Measurements from ENCODE around the gene FOXN3. TPM values are rescaled to one million over a fixed set of nuclear protein-coding genes. Genes with fewer than 3 reads are reported as not detected.

The FOXN3 gene
- total RNA-seq, 4 donors from 2014 or later, result 91.7 to 207 (median 125) TPM

DNA sequence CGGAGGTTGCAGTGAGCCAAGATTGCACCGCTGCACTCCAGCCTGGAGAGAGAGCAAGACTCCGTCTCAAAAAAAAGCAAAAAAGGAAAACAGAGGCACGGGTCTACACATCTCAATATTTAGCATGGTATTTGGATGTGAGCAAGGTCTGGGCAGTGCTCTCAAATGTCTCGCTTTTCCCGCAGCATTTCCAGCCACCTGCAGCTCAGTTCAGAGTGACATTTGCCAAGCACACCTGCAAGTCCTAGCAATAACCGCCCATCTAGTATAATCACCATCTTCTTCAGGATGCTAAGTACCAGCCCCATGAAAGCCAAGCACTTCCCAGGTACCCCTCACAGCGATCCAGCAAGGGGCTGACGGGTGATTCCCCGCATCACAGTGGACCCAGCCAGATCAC lies 69.1 kb downstream of the FOXN3 start:
- no peak for ATAC-seq (ENCODE audit: low FRiP score)
- TF ChIP-seq, protein P1, sequence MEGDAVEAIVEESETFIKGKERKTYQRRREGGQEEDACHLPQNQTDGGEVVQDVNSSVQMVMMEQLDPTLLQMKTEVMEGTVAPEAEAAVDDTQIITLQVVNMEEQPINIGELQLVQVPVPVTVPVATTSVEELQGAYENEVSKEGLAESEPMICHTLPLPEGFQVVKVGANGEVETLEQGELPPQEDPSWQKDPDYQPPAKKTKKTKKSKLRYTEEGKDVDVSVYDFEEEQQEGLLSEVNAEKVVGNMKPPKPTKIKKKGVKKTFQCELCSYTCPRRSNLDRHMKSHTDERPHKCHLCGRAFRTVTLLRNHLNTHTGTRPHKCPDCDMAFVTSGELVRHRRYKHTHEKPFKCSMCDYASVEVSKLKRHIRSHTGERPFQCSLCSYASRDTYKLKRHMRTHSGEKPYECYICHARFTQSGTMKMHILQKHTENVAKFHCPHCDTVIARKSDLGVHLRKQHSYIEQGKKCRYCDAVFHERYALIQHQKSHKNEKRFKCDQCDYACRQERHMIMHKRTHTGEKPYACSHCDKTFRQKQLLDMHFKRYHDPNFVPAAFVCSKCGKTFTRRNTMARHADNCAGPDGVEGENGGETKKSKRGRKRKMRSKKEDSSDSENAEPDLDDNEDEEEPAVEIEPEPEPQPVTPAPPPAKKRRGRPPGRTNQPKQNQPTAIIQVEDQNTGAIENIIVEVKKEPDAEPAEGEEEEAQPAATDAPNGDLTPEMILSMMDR (IDR thresholded peaks at IDR 0.05), result no peak

DNA sequence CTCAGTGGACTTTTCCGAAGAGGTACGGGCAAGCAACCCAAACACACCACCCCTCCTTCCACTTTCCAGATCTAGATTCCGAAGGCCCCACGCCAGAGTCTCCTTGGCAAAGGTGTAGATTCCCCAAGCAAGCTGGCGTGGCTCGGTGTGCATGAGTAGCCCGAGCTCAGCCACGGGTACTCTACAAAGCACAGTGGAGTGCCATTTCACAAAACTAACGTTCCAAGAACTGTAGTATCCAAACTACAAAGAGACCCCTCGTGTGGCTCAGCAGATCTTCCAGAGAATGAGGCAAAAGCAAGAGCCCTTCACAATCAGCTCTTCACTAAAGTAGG lies 72.1 kb downstream of the FOXN3 start:
- TF ChIP-seq, protein P1 (IDR thresholded peaks at IDR 0.05), result no peak
- ATAC-seq (ENCODE audit: low FRiP score) (no peak), DNase-seq (ENCODE audit: low spot score) (no peak)

More for the DNA sequence above, 69.1 kb downstream of the FOXN3 start:
- DNase-seq (ENCODE audit: low spot score), result no peak

DNA sequence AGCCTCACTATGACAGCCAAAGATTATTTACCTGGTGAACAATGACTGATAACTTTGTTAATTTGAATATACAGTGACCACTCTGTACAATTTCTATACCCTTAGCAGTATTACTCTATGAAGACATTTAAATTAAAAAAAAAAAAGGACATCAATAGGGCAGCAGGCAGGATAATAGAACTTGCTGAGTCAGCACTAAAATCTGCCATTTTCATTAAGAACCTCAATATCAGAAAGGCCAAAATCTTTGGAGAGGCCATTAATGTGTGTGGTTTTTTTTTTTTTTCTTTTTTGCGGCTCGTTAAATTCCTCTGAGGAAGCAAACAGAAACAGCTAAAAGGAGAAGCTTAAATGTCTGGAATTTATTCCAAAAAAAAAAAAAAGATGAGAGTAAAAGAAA lies 73.7 kb downstream of the FOXN3 start:
- DNase-seq (ENCODE audit: low spot score) (no peak), ATAC-seq (ENCODE audit: low FRiP score) (no peak)
- TF ChIP-seq, protein P1 (IDR thresholded peaks at IDR 0.05), result no peak

DNA sequence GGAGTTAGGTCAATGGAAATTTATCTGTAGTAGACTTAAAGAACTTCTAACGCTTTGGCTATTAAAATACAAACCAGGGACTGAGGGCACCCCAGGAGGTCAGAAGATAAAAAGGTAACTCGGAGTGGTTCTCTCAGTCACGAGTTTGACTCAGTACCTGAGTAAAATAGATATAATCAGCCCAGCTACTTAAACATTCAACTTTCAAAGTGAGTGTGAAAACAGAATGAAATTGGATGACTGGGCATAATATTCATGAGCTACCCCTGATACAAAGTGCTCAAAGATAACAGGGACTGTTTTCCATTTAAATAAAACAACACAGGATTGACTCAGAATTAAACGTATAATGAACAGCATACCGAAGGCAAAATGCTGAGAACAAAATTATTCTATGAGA lies 75.0 kb downstream of the FOXN3 start:
- TF ChIP-seq, protein P1 (IDR thresholded peaks at IDR 0.05), result no peak
- DNase-seq (ENCODE audit: low spot score), result no peak

DNA sequence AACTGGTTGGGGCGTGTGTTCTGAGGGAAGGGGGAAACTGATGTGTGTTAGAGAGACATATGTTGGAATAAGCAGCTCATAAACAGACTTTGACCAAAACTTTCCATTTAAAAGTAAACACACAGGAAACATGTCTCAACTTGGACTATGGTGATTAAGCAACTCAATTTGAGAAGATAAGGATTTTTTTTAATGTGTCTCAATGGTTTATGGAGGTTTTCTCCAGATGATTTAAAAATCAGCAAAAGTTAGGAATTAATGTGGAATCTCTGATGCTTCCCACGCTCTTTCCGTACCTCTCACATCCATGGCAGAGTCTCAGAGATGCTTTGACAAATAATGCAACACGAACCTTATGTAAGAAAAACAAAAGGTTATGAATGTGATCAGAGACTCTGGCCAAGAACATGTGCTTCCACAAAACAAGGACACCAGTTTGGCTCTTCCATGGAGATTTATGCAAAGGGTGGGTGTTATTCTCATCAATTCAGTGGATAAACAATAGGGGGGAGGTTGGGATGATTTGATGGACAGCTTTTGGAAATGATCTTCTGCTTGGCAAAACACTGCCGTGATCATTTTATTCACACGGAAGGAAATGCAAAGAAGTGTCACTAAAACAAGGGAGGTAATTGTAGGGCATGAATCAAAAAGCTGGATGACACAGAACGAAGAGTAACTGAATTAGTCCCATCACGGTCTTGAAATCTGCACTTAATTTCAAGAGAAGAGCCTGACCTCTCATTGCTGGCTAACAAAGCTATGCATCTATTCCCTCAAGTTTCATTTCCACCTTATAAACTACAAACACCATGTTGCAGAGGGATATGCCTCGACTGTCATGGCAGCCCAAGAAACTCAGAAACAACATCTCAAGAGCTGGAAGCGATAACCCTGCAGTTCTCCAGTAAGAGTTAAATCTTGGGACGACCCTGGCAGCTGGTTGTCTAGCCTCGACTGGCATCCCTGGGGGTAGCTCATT lies 76.5 kb downstream of the FOXN3 start:
- ATAC-seq (ENCODE audit: low FRiP score), result peak; percentile 60
- TF ChIP-seq, protein P1 (IDR thresholded peaks at IDR 0.05), result no peak
- DNase-seq (ENCODE audit: low spot score), result no peak

More for the DNA sequence above, 75.0 kb downstream of the FOXN3 start:
- ATAC-seq (ENCODE audit: low FRiP score), result no peak

DNA sequence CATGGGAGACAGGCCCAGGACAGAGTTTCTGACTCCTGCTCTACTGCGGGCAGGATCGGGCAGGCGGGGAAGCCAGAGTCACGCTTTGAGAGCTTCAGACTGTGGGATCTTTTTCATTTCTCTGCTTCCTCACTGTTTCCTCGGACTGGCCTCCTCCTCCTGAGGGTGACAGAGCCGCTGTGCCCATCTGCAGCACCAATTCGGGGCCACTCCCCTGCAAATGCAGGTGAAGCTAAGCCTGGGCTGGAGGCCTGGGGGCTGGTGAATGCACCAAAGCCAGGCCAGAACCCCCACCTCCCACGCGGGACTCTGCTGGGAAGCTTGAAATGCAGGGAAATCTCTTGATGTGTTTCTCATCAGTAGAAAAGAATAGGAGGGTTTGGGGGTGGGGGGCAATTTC lies 77.5 kb downstream of the FOXN3 start:
- TF ChIP-seq, protein P1 (IDR thresholded peaks at IDR 0.05), result no peak
- no peak for ATAC-seq (ENCODE audit: low FRiP score)
- no peak for DNase-seq (ENCODE audit: low spot score)

DNA sequence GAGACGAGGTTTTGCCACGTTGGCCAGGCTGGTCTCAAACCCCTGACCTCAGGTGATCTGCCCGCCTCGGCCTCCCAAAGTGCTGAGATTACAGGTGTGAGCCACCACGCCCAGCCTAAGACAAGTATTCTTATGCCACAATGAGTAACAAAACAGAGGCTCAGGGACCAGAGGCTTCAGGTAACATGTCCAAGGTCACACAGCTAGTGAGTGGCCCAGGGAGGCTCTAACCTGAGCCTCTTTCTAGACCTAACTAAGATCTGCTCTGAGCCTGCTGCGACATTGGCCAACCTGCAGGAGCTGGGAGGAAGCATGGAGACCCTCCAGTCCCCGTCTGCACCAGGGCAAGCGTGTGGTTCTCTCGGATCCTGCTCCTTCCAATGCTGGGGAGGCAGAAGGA lies 77.9 kb downstream of the FOXN3 start:
- DNase-seq (ENCODE audit: low spot score) (no peak), ATAC-seq (ENCODE audit: low FRiP score) (no peak)
- TF ChIP-seq, protein P1 (IDR thresholded peaks at IDR 0.05), result no peak

All from omental fat pad (tissue), 4 donors.